AML-193 (cell line): ENCODE results near the gene LRP1B.

ENCODE experiments used
- DNase-seq, 2 experiments: peaks; one replicate each; lab custom pipeline; 2025; lab: John Stamatoyannopoulos, UW

The LRP1B gene

GRCh38 chr2:140247451-140248195 is 1883.2 kb downstream of the LRP1B start:
- DNase-seq, result no peak

DNA sequence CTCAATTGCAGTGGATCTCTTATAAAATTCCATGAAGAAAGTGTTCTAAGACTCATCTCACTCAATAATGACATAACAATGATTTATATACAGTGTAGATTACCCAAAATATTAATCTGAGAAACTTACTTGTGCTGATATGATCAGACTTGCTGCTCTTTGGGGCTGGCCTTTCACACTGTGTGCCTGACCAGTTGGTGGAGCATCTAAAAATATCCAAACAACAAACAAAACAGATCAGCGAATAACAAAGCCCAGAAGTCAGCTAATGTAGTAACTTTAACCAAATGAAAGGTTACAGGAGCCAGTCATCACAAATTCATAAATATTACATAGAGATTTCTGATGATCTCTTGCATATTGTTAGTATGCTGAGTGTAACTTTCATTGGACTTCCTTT is 1883.9 kb downstream of the LRP1B start:
- DNase-seq, result no peak

- no peak for DNase-seq
These were observed 1884.8 kb downstream of the LRP1B start for GRCh38 chr2:140246058-140246457.

- no peak for DNase-seq
These were observed 1887.9 kb downstream of the LRP1B start for GRCh38 chr2:140242889-140243288.

GRCh38 chr2:140234116-140234515 is 1896.7 kb downstream of the LRP1B start:
- DNase-seq, result no peak

GRCh38 chr2:140210963-140211362 is 1919.9 kb downstream of the LRP1B start:
- DNase-seq, result no peak

DNA sequence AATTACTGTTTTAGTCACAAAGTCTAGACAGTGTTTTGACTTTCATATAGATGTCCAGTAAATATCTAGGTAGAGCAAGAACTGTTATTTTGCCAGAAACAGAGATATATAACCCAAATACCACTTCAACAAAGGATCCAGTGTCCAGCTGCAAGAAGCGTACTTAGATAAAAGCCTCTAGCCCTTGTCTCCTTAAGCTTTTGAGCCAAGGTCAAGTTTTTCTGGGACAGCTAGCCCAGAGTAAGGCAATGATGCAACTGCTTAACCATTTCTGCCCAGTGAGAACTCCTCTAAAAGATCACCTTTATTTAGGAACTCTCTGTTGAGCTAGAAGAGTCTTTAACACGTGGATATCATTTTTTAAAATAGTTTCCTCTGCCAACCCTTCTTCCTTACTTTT is 1925.7 kb downstream of the LRP1B start:
- DNase-seq, result no peak

GRCh38 chr2:140203347-140203746 is 1927.5 kb downstream of the LRP1B start:
- DNase-seq, result no peak

GRCh38 chr2:140201572-140201971 is 1929.2 kb downstream of the LRP1B start:
- no peak for DNase-seq

GRCh38 chr2:140200764-140201163 is 1930.1 kb downstream of the LRP1B start:
- no peak for DNase-seq

- DNase-seq, result no peak
These were observed 1930.5 kb downstream of the LRP1B start for GRCh38 chr2:140200307-140200706.

- no peak for DNase-seq
These were observed 1931.5 kb downstream of the LRP1B start for GRCh38 chr2:140199312-140199711.

DNA sequence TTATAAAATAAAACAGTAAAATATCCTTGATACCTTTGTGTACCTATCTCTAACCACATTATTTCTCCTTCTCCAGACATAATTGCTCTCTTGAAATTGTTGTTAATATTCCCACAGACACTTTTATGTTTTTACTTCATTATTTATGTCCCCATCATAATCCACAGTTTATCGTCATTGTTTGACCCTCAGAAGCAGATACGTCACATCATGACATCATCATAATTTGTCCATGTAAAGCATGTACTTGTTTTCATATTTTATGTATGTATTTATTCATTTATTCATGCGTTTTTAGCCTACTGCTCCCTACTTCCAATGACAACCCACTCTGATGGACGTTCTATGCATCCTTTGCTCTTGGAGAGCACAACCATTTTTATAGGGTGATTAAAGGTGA is 1943.7 kb downstream of the LRP1B start:
- no peak for DNase-seq

GRCh38 chr2:140186313-140186712 is 1944.5 kb downstream of the LRP1B start:
- no peak for DNase-seq

DNA sequence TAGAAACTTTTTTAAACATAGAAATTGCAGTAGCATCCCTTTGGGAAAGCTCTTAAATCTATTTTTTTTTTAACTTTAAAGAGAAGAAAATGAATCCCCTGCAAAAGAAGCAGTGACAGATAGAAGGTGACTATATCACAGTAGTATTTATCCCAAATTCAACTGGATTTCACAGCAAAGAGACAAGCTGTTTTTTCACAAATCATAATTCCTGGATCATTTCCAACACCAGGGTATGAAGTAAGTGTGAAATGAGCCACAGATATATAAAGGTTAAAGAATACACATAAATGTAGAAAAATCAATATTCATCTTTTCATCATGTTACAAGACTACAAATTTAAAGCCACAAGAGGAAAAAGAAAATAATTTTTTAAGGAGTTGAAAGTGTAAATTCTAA is 1945.7 kb downstream of the LRP1B start:
- DNase-seq, result no peak

DNA sequence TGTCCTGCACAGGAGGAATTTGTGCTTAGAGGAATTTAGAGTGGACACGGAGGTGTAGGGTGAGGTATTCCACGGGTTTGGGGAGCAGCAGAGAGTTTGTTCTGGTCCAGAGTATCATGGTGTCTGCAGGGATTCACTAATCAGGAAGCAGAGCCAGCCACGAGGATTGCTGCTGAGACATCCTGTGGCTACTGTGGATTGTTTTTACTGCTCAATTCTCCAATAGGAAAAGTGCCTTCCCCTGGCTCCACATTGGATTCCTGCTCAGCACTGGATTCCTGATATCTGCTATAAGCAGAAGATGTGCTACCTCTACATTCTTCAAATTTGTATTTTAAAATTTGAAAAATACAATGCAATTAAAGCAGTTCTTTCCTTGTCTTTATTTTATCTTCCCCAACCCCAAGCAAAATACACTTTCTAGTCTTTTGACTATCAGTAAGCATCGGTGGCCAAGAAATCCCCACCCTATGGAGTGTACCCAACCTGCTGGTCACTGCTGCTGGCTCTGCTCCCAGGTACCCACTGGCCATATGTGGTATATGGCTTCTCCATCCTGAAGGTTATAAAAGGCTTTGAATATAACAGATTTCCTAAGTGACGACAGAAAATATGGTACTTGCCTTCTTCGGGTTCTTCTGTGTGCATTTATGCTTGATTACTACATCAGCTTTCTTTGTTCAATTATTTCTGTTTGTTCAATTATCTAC is 1947.6 kb downstream of the LRP1B start:
- no peak for DNase-seq
